DOHH2 (cell line): ENCODE data around the gene ARF1.

Source experiments
- H3F3A ChIP-seq: fragments of 200-600 bp; sonication (generic), shearing (Covaris generic); 2 replicates; pipeline ENCODE4 v1.6.0; 2016; ENCODE audit warnings: antibody characterized with exemption, mild to moderate bottlenecking; ENCODE audit not compliant: control insufficient read depth, insufficient read depth
- H3K27ac ChIP-seq: fragments of 200-600 bp; sonication (generic); 2 replicates; pipeline ENCODE4 v1.5.1; 2014; ENCODE audit warnings: low read depth, mild to moderate bottlenecking, low read length, moderate library complexity
- H3K27me3 ChIP-seq: fragments of 200-600 bp; sonication (generic); 2 replicates; pipeline ENCODE4 v1.6.1; 2014; ENCODE audit warnings: mild to moderate bottlenecking, low read length, mixed read lengths; ENCODE audit not compliant: control insufficient read depth
- H3K36me3 ChIP-seq: fragments of 200-600 bp; sonication (generic); 2 replicates; pipeline ENCODE4 v1.6.1; 2014; ENCODE audit warnings: mild to moderate bottlenecking, low read length, moderate library complexity, mixed read lengths; ENCODE audit not compliant: control insufficient read depth
- H3K4me1 ChIP-seq: fragments of 200-600 bp; sonication (generic); 2 replicates; pipeline ENCODE4 v1.6.1; 2014; ENCODE audit warnings: mild to moderate bottlenecking, low read length, mixed read lengths; ENCODE audit not compliant: control insufficient read depth
- H3K4me2 ChIP-seq: fragments of 200-600 bp; sonication (generic); 2 replicates; pipeline ENCODE4 v1.6.0; 2014; ENCODE audit warnings: mild to moderate bottlenecking, low read length, moderate library complexity
- H3K4me3 ChIP-seq: fragments of 200-600 bp; sonication (generic); 2 replicates; pipeline ENCODE4 v1.5.1; 2014; ENCODE audit warnings: mild to moderate bottlenecking, low read length, mixed read lengths
- H3K79me2 ChIP-seq: fragments of 200-600 bp; sonication (generic); 2 replicates; pipeline ENCODE4 v1.6.1; 2014; ENCODE audit warnings: mild to moderate bottlenecking, low read length, mixed read lengths; ENCODE audit not compliant: control insufficient read depth
- H3K9me2 ChIP-seq: fragments of 200-600 bp; sonication (generic); replicated peaks from 2 replicates; pipeline ENCODE4 v1.6.1; 2014; ENCODE audit warnings: mild to moderate bottlenecking, low read length, mixed read lengths; ENCODE audit not compliant: control insufficient read depth
- H3K9me3 ChIP-seq: fragments of 200-600 bp; sonication (generic); 2 replicates; pipeline ENCODE4 v1.6.1; 2014; ENCODE audit warnings: antibody characterized with exemption, low read length, mixed read lengths; ENCODE audit not compliant: control insufficient read depth, insufficient read depth
- H4K20me1 ChIP-seq: fragments of 200-600 bp; sonication (generic); 2 replicates; pipeline ENCODE4 v1.6.0; 2014; ENCODE audit warnings: low read depth, mild to moderate bottlenecking, antibody characterized with exemption, low read length, moderate library complexity; ENCODE audit not compliant: control insufficient read depth, insufficient read depth
- EZH2phosphoT487 ChIP-seq: fragments of 200-600 bp; sonication (generic); IDR thresholded peaks from 2 replicates; pipeline ENCODE4 v1.6.1; 2017; ENCODE audit warnings: borderline replicate concordance, mild to moderate bottlenecking, antibody characterized with exemption, low read length, moderate library complexity, mixed read lengths
- TF ChIP-seq, protein P1 (sequence below): fragments of 200-600 bp; sonication (generic); IDR thresholded peaks from one replicate; pipeline ENCODE4 v1.5.1; 2014; ENCODE audit warnings: antibody characterized with exemption, mild to moderate bottlenecking, low read depth, low read length; ENCODE audit not compliant: poor library complexity, severe bottlenecking

ARF1 gene

DNA sequence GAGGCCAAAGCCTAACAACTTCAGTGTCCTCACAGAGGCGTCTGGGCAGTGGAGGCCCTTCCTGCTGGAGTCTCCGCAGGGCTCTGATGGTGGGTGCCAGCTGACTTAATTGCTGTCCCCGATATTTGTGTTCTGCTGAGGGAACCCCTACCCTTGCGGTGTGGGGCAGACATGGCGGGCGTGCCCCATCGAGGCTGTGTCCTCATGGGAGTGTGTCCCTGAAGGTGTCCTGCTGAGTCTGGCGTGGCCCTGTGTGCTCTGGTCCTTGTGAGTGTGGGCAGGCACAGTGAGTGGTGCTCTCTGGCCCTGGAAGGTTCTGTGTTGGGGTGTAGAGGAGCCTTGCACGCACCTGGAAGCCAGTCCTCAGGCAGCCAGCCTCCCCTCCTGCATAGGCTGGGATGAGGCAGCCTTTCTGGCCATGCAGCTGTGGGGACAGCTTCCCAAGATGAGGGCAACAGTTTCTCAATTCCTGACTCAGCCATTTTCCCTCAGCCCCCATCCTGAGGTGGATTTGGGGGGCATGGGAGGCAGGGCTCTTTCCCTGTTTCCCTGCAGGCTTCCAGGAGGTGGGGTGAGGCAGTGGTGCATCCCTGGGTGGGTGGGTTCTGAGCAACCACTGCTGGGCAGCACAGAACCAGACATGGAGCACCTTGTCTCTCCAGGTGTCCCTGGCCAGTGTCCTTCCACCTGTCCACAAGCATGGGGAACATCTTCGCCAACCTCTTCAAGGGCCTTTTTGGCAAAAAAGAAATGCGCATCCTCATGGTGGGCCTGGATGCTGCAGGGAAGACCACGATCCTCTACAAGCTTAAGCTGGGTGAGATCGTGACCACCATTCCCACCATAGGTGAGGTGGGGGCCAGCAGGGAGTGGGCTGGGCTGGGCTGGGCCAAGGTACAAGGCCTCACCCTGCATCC is 14.2 kb downstream of the ARF1 start:
- TF ChIP-seq EZH2phosphoT487 = no peak
- TF ChIP-seq, protein P1, sequence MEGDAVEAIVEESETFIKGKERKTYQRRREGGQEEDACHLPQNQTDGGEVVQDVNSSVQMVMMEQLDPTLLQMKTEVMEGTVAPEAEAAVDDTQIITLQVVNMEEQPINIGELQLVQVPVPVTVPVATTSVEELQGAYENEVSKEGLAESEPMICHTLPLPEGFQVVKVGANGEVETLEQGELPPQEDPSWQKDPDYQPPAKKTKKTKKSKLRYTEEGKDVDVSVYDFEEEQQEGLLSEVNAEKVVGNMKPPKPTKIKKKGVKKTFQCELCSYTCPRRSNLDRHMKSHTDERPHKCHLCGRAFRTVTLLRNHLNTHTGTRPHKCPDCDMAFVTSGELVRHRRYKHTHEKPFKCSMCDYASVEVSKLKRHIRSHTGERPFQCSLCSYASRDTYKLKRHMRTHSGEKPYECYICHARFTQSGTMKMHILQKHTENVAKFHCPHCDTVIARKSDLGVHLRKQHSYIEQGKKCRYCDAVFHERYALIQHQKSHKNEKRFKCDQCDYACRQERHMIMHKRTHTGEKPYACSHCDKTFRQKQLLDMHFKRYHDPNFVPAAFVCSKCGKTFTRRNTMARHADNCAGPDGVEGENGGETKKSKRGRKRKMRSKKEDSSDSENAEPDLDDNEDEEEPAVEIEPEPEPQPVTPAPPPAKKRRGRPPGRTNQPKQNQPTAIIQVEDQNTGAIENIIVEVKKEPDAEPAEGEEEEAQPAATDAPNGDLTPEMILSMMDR = no peak
- H4K20me1 ChIP-seq = peaks cover 11% of the 10 kb centered on the region

DNA sequence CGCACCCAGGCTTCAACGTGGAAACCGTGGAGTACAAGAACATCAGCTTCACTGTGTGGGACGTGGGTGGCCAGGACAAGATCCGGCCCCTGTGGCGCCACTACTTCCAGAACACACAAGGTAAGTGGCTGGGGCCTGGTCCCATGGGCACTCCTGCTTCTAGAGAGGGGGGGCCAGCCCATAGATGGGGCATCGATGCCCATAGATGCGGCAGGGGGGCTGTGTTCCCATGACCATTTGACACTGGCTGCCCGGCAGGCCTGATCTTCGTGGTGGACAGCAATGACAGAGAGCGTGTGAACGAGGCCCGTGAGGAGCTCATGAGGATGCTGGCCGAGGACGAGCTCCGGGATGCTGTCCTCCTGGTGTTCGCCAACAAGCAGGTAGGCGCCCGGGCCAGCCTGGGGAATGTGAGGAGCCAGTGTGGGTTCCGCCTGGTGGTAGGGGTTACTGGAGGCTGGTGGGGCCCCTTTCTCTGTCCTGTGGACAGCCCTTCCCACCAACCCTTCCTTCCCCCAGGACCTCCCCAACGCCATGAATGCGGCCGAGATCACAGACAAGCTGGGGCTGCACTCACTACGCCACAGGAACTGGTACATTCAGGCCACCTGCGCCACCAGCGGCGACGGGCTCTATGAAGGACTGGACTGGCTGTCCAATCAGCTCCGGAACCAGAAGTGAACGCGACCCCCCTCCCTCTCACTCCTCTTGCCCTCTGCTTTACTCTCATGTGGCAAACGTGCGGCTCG is 15.0 kb downstream of the ARF1 start:
- peaks cover 11% of the 10 kb centered on the region for H4K20me1 ChIP-seq
- H3K4me2 ChIP-seq = no peak overlapping the region
- H3K9me3 ChIP-seq = peaks cover 24% of the 10 kb centered on the region
- peaks cover 23% of the 10 kb centered on the region for H3F3A ChIP-seq
- peaks cover 79% of the 10 kb centered on the region for H3K79me2 ChIP-seq
- peaks cover 90% of the 10 kb centered on the region for H3K36me3 ChIP-seq
- TF ChIP-seq, protein P1 = no peak
- TF ChIP-seq EZH2phosphoT487 = no peak
- no peak overlapping the region for H3K4me3 ChIP-seq
- H3K27ac ChIP-seq = no peak overlapping the region
- H3K27me3 ChIP-seq = no peaks in the 10 kb centered on the region
- no peaks in the 10 kb centered on the region for H3K9me2 ChIP-seq
- H3K4me1 ChIP-seq = peaks cover 11% of the 10 kb centered on the region

More for the DNA sequence above, 14.2 kb downstream of the ARF1 start:
- H3K27me3 ChIP-seq = no peaks in the 10 kb centered on the region
- peaks cover 96% of the 10 kb centered on the region for H3K36me3 ChIP-seq
- H3K4me1 ChIP-seq = peaks cover 9% of the 10 kb centered on the region
- peaks cover 20% of the 10 kb centered on the region for H3F3A ChIP-seq
- peaks cover 30% of the 10 kb centered on the region for H3K9me3 ChIP-seq
- H3K27ac ChIP-seq = no peak overlapping the region
- H3K4me3 ChIP-seq = no peak overlapping the region
- H3K4me2 ChIP-seq = no peak overlapping the region
- H3K9me2 ChIP-seq = no peaks in the 10 kb centered on the region
- H3K79me2 ChIP-seq = peaks cover 79% of the 10 kb centered on the region

DNA sequence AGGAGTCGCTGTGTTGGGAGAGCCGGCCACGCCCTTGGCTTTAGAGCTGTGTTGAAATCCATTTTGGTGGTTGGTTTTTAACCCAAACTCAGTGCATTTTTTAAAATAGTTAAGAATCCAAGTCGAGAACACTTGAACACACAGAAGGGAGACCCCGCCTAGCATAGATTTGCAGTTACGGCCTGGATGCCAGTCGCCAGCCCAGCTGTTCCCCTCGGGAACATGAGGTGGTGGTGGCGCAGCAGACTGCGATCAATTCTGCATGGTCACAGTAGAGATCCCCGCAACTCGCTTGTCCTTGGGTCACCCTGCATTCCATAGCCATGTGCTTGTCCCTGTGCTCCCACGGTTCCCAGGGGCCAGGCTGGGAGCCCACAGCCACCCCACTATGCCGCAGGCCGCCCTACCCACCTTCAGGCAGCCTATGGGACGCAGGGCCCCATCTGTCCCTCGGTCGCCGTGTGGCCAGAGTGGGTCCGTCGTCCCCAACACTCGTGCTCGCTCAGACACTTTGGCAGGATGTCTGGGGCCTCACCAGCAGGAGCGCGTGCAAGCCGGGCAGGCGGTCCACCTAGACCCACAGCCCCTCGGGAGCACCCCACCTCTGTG is 15.9 kb downstream of the ARF1 start:
- Histone ChIP-seq H3K9me3 (peaks cover 15% of the 10 kb centered on the region), H3K27ac (no peak overlapping the region), H3K4me1 (peaks cover 12% of the 10 kb centered on the region), H3K9me2 (no peaks in the 10 kb centered on the region), H3K36me3 (peaks cover 81% of the 10 kb centered on the region), H3K4me3 (no peak overlapping the region), H4K20me1 (peaks cover 11% of the 10 kb centered on the region), H3F3A (peaks cover 23% of the 10 kb centered on the region), H3K27me3 (no peaks in the 10 kb centered on the region), H3K4me2 (no peak overlapping the region), H3K79me2 (peaks cover 76% of the 10 kb centered on the region)
- no peak for TF ChIP-seq EZH2phosphoT487
- TF ChIP-seq, protein P1 = no peak
